Lower leg skin (tissue), 3 donors: Measurements from ENCODE around the gene TM2D3.

Experiments used
- POLR2A ChIP-seq, 2 donors: fragments of 450-650 bp; IDR thresholded peaks; one replicate each; pipeline ENCODE4 v1.6.1; 2016 to 2017; ENCODE audit warnings: antibody characterized with exemption in 2 of 2, mild to moderate bottlenecking in 1 of 2, moderate library complexity in 1 of 2
- TF ChIP-seq, protein P1 (sequence below), 3 donors: fragments of 450-650 bp; IDR thresholded peaks; one replicate each; pipeline ENCODE4 v1.5.1; 2016; ENCODE audit warnings: antibody characterized with exemption in 3 of 3, mild to moderate bottlenecking in 3 of 3, moderate library complexity in 2 of 3

DNA sequence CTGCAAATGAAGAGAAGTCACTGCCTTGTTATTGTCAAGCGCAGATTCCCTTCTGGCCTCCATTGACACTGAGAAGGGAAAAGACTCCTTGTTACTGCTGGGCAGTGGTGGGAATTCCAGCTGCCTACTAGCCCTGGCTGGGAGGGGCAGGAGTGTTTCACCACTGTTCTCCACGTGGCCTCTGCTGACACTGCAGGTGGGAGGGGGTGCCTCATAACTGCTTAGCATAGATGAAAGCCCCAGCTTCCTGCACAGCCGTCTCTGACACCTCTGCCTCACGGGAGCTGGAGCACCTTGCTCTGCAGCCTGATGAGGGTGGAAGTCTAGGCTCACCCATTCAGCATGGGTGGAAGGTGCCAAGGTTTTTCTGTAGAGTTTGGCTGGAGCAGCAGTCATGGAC, 52.1 kb downstream of the TM2D3 start:
- TF ChIP-seq, protein P1, sequence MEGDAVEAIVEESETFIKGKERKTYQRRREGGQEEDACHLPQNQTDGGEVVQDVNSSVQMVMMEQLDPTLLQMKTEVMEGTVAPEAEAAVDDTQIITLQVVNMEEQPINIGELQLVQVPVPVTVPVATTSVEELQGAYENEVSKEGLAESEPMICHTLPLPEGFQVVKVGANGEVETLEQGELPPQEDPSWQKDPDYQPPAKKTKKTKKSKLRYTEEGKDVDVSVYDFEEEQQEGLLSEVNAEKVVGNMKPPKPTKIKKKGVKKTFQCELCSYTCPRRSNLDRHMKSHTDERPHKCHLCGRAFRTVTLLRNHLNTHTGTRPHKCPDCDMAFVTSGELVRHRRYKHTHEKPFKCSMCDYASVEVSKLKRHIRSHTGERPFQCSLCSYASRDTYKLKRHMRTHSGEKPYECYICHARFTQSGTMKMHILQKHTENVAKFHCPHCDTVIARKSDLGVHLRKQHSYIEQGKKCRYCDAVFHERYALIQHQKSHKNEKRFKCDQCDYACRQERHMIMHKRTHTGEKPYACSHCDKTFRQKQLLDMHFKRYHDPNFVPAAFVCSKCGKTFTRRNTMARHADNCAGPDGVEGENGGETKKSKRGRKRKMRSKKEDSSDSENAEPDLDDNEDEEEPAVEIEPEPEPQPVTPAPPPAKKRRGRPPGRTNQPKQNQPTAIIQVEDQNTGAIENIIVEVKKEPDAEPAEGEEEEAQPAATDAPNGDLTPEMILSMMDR (IDR thresholded peaks at IDR 0.05), result no peak
- TF ChIP-seq POLR2A (IDR thresholded peaks at IDR 0.05), result no peak
